NCI-H69 (cell line): ENCODE data around the gene ITPRID2.

ENCODE experiments used
- DNase-seq: peaks from one replicate; lab custom pipeline; 2025; lab: John Stamatoyannopoulos, UW

ITPRID2 gene

GRCh38 chr2:181891258-181891965, at the start of gene ITPRID2:
ITPRID2 (plus strand) TSS chr2:181891730; CDS start chr2:181892067, 337 bp downstream.
- peak; percentile 95 for DNase-seq

GRCh38 chr2:181844551-181845290, 46.8 kb upstream of the ITPRID2 start:
- no peak for DNase-seq

- no peak for DNase-seq
Observed at GRCh38 chr2:181846399-181847197, 44.9 kb upstream of the ITPRID2 start.

- DNase-seq = no peak
Observed at GRCh38 chr2:181847198-181847556, 44.4 kb upstream of the ITPRID2 start.

GRCh38 chr2:181847702-181848101, 43.8 kb upstream of the ITPRID2 start:
- DNase-seq = no peak

GRCh38 chr2:181848261-181848886, 43.2 kb upstream of the ITPRID2 start:
- DNase-seq = no peak

- no peak for DNase-seq
Observed at GRCh38 chr2:181849601-181850000, 41.9 kb upstream of the ITPRID2 start.

- DNase-seq = no peak
Observed at GRCh38 chr2:181850936-181851560, 40.5 kb upstream of the ITPRID2 start.

- peak; percentile 5 for DNase-seq
Observed at GRCh38 chr2:181851726-181852125, 39.8 kb upstream of the ITPRID2 start.

- DNase-seq = no peak
Observed at GRCh38 chr2:181853696-181854095, 37.8 kb upstream of the ITPRID2 start.

GRCh38 chr2:181857483-181857882, 34.0 kb upstream of the ITPRID2 start:
- DNase-seq = no peak

- no peak for DNase-seq
Observed at GRCh38 chr2:181858600-181858999, 32.9 kb upstream of the ITPRID2 start.

- no peak for DNase-seq
Observed at GRCh38 chr2:181859123-181859522, 32.4 kb upstream of the ITPRID2 start.

- no peak for DNase-seq
Observed at GRCh38 chr2:181859803-181860202, 31.7 kb upstream of the ITPRID2 start.

GRCh38 chr2:181861379-181861778, 30.2 kb upstream of the ITPRID2 start:
- no peak for DNase-seq

GRCh38 chr2:181862583-181863281, 28.8 kb upstream of the ITPRID2 start:
- no peak for DNase-seq

- no peak for DNase-seq
Observed at GRCh38 chr2:181872178-181872577, 19.4 kb upstream of the ITPRID2 start.

GRCh38 chr2:181876614-181877063, 14.9 kb upstream of the ITPRID2 start:
- peak; percentile 39 for DNase-seq

- DNase-seq = peak; percentile 13
Observed at GRCh38 chr2:181877181-181877664, 14.3 kb upstream of the ITPRID2 start.

- DNase-seq = no peak
Observed at GRCh38 chr2:181878448-181878847, 13.1 kb upstream of the ITPRID2 start.

GRCh38 chr2:181879295-181879694, 12.2 kb upstream of the ITPRID2 start:
- no peak for DNase-seq
